HG03103 (cell line): ENCODE data around the gene VWDE.

Source experiments
- ATAC-seq: cut with Tn5 transposase; IDR thresholded peaks from one replicate; pipeline ENCODE4 v1.9.1; 2021; ENCODE audit warnings: low read depth; ENCODE audit not compliant: unreplicated experiment

Gene VWDE

GRCh38 chr7:12337095-12337494, 66.6 kb downstream of the VWDE start:
- ATAC-seq, result no peak

- ATAC-seq, result no peak
These were observed 74.5 kb downstream of the VWDE start for GRCh38 chr7:12328888-12329770.

GRCh38 chr7:12327922-12328321, 75.7 kb downstream of the VWDE start:
- no peak for ATAC-seq

- ATAC-seq, result no peak
These were observed 78.0 kb downstream of the VWDE start for GRCh38 chr7:12325646-12326045.

GRCh38 chr7:12323415-12323814, 80.2 kb downstream of the VWDE start:
- no peak for ATAC-seq

- no peak for ATAC-seq
These were observed 80.8 kb downstream of the VWDE start for GRCh38 chr7:12322903-12323300.

GRCh38 chr7:12322284-12322902, 81.3 kb downstream of the VWDE start:
- no peak for ATAC-seq

GRCh38 chr7:12320987-12321647, 82.5 kb downstream of the VWDE start:
- ATAC-seq, result no peak

GRCh38 chr7:12320241-12320986, 83.3 kb downstream of the VWDE start:
- no peak for ATAC-seq

GRCh38 chr7:12317675-12318074, 86.0 kb downstream of the VWDE start:
- ATAC-seq, result no peak

GRCh38 chr7:12316925-12317324, 86.7 kb downstream of the VWDE start:
- no peak for ATAC-seq

- no peak for ATAC-seq
These were observed 88.6 kb downstream of the VWDE start for GRCh38 chr7:12315049-12315448.

GRCh38 chr7:12314199-12314598, 89.5 kb downstream of the VWDE start:
- ATAC-seq, result peak; percentile 57

- ATAC-seq, result no peak
These were observed 98.2 kb downstream of the VWDE start for GRCh38 chr7:12305502-12305901.

GRCh38 chr7:12303495-12303894, 100.2 kb downstream of the VWDE start:
- no peak for ATAC-seq

- no peak for ATAC-seq
These were observed 100.6 kb downstream of the VWDE start for GRCh38 chr7:12303062-12303461.

GRCh38 chr7:12300415-12300814, 103.2 kb downstream of the VWDE start:
- no peak for ATAC-seq

- ATAC-seq, result no peak
These were observed 104.3 kb downstream of the VWDE start for GRCh38 chr7:12299367-12299766.

- ATAC-seq, result no peak
These were observed 106.2 kb downstream of the VWDE start for GRCh38 chr7:12297283-12298108.

- no peak for ATAC-seq
These were observed 107.6 kb downstream of the VWDE start for GRCh38 chr7:12296051-12296570.
